ENCODE results near the gene SCAND1. TPM values are rescaled to one million over a fixed set of nuclear protein-coding genes. Genes with fewer than 3 reads are reported as not detected.

SCAND1 gene
- total RNA-seq, 1 experiment from 2014 or later = 59.6 TPM

GRCh38 chr20:35978041-35978513 is 23.8 kb upstream of the SCAND1 start:
- in situ Hi-C loops (cut with HindIII; ENCODE audit: low pct_unique_long_range_greater_than_20kb, low sequenced_read_pairs) = no loop called here
- Histone ChIP-seq H3K27me3 (ENCODE audit: control insufficient read depth, insufficient read depth, low read length) (no peaks in the 10 kb centered on the region), H3K36me3 (ENCODE audit: control insufficient read depth, insufficient read depth, low read length) (no peaks in the 10 kb centered on the region), H3K4me3 (ENCODE audit: low read depth in 2 of 2, low read length in 2 of 2) (no peak overlapping the region), H3K4me1 (ENCODE audit: control insufficient read depth, insufficient read depth, low read length) (no peaks in the 10 kb centered on the region), H3K9me3 (ENCODE audit: control insufficient read depth, insufficient read depth, low read depth, low read length) (no peaks in the 10 kb centered on the region), H3K27ac (ENCODE audit: low read length) (no peak overlapping the region)
- POLR2A ChIA-PET = no interaction called here
- TF ChIP-seq, protein P1, sequence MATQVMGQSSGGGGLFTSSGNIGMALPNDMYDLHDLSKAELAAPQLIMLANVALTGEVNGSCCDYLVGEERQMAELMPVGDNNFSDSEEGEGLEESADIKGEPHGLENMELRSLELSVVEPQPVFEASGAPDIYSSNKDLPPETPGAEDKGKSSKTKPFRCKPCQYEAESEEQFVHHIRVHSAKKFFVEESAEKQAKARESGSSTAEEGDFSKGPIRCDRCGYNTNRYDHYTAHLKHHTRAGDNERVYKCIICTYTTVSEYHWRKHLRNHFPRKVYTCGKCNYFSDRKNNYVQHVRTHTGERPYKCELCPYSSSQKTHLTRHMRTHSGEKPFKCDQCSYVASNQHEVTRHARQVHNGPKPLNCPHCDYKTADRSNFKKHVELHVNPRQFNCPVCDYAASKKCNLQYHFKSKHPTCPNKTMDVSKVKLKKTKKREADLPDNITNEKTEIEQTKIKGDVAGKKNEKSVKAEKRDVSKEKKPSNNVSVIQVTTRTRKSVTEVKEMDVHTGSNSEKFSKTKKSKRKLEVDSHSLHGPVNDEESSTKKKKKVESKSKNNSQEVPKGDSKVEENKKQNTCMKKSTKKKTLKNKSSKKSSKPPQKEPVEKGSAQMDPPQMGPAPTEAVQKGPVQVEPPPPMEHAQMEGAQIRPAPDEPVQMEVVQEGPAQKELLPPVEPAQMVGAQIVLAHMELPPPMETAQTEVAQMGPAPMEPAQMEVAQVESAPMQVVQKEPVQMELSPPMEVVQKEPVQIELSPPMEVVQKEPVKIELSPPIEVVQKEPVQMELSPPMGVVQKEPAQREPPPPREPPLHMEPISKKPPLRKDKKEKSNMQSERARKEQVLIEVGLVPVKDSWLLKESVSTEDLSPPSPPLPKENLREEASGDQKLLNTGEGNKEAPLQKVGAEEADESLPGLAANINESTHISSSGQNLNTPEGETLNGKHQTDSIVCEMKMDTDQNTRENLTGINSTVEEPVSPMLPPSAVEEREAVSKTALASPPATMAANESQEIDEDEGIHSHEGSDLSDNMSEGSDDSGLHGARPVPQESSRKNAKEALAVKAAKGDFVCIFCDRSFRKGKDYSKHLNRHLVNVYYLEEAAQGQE (IDR thresholded peaks at IDR 0.05; ENCODE audit: insufficient read depth in 1 of 2, low read depth in 2 of 2, low read length in 1 of 2) = no peak
- TF ChIP-seq TCF7L2 (IDR thresholded peaks at IDR 0.05; ENCODE audit: low read depth, low read length) (no peak), POLR2AphosphoS5 (IDR thresholded peaks at IDR 0.05; ENCODE audit: low read depth, low read length) (no peak), SIN3A (IDR thresholded peaks at IDR 0.05; ENCODE audit: borderline replicate concordance, insufficient read depth, low read depth, low read length) (no peak)
- TF ChIP-seq, protein P2, sequence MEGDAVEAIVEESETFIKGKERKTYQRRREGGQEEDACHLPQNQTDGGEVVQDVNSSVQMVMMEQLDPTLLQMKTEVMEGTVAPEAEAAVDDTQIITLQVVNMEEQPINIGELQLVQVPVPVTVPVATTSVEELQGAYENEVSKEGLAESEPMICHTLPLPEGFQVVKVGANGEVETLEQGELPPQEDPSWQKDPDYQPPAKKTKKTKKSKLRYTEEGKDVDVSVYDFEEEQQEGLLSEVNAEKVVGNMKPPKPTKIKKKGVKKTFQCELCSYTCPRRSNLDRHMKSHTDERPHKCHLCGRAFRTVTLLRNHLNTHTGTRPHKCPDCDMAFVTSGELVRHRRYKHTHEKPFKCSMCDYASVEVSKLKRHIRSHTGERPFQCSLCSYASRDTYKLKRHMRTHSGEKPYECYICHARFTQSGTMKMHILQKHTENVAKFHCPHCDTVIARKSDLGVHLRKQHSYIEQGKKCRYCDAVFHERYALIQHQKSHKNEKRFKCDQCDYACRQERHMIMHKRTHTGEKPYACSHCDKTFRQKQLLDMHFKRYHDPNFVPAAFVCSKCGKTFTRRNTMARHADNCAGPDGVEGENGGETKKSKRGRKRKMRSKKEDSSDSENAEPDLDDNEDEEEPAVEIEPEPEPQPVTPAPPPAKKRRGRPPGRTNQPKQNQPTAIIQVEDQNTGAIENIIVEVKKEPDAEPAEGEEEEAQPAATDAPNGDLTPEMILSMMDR (IDR thresholded peaks at IDR 0.05) = no peak
- no peak for DNase-seq (ENCODE audit: low read depth, low spot score)
- CTCF ChIA-PET = interaction anchor here (0.5 kb wide), 1 partner anchor 15 kb away, joined by 3 read pairs; no protein-coding TSS in a partner anchor
- ATAC-seq = no peak
- intact Hi-C loops (cut with micrococcal nuclease; ENCODE audit: unreplicated experiment) = no loop called here
- no TSS peak for BruUV-seq (replicated peaks)

DNA sequence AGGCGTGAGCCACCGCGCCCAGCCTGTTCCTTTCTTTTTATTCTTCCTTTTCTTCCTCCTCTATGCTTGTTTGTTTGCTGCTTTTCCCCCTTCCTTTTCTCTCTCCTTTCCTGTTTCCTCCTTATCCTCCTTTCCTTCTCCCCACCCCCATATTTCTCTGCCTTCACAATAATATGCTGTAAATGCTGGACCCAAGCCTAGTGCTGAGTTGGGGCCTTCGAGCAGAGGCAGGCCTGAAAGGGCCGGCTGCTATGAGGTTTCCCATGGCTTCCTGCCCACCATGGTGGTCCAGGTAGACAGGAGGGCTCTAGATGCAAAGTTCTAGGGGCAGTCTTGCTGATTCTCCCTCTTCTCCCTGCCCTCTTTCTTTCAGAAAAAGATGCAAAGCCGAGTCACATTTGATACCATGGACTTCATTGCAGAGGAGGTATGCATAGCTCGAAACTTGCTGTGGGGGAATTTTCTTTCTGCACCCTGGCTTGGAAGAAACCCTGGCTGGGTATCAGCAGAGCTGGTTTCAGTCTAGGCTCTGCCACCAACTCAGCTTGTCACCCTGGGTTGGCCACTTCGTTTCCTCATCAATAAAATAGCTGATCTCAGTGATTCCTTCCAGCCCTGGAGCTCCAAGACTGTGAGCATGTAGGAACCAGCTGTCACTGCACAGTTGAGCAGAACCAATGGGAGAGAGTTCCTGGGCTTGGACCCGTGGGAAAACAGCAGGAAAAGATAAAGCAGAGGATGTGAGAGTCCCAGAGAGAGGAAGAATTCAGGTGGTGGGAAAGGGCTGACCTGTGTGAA is 21.5 kb upstream of the SCAND1 start:
- ChIA-PET CTCF (no interaction called here), POLR2A (no interaction called here)
- ATAC-seq (no peak), DNase-seq (ENCODE audit: low read depth, low spot score) (no peak)
- Histone ChIP-seq H3K9me3 (ENCODE audit: control insufficient read depth, insufficient read depth, low read depth, low read length) (no peaks in the 10 kb centered on the region), H3K4me3 (ENCODE audit: low read depth in 2 of 2, low read length in 2 of 2) (no peak overlapping the region), H3K4me1 (ENCODE audit: control insufficient read depth, insufficient read depth, low read length) (no peaks in the 10 kb centered on the region), H3K27me3 (ENCODE audit: control insufficient read depth, insufficient read depth, low read length) (no peaks in the 10 kb centered on the region), H3K36me3 (ENCODE audit: control insufficient read depth, insufficient read depth, low read length) (no peaks in the 10 kb centered on the region), H3K27ac (ENCODE audit: low read length) (no peak overlapping the region)
- intact Hi-C loops (cut with micrococcal nuclease; ENCODE audit: unreplicated experiment) = no loop called here
- no peak for TF ChIP-seq SIN3A (IDR thresholded peaks at IDR 0.05; ENCODE audit: borderline replicate concordance, insufficient read depth, low read depth, low read length)
- in situ Hi-C loops (cut with HindIII; ENCODE audit: low pct_unique_long_range_greater_than_20kb, low sequenced_read_pairs) = no loop called here
- no TSS peak for BruUV-seq (replicated peaks)

DNA sequence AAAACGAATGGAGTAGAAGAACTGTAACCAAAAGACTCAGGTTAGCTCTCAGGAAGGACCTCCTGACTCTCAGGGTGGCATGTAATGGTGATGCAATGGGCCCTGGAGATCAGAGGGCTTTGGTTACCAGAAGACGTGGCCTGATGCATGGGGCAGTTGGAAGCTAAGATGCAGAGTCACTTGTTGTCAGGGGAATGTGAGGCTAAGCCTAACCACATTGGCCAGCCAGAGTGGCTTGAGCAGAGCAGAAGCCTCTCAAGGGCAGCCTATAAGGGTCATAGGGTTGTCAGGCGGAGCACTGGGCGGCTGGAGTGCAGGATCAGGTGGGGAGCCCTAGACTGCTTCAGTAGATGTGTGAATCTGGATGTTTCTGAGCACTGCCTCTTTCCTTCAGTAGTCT is 20.0 kb upstream of the SCAND1 start:
- H3K36me3 ChIP-seq (ENCODE audit: control insufficient read depth, insufficient read depth, low read length) = no peaks in the 10 kb centered on the region
- H3K9me3 ChIP-seq (ENCODE audit: control insufficient read depth, insufficient read depth, low read depth, low read length) = no peaks in the 10 kb centered on the region
- H3K27me3 ChIP-seq (ENCODE audit: control insufficient read depth, insufficient read depth, low read length) = no peaks in the 10 kb centered on the region
- BruUV-seq (replicated peaks) = no TSS peak
- H3K27ac ChIP-seq (ENCODE audit: low read length) = no peak overlapping the region
- TF ChIP-seq, protein P2 (IDR thresholded peaks at IDR 0.05) = no peak
- no peak for TF ChIP-seq POLR2AphosphoS5 (IDR thresholded peaks at IDR 0.05; ENCODE audit: low read depth, low read length)
- TF ChIP-seq, protein P1 (IDR thresholded peaks at IDR 0.05; ENCODE audit: insufficient read depth in 1 of 2, low read depth in 2 of 2, low read length in 1 of 2) = no peak
- no peak for TF ChIP-seq TCF7L2 (IDR thresholded peaks at IDR 0.05; ENCODE audit: low read depth, low read length)
- no peak for TF ChIP-seq SIN3A (IDR thresholded peaks at IDR 0.05; ENCODE audit: borderline replicate concordance, insufficient read depth, low read depth, low read length)
- ChIA-PET POLR2A (no interaction called here), CTCF (no interaction called here)
- intact Hi-C loops (cut with micrococcal nuclease; ENCODE audit: unreplicated experiment) (no loop called here), in situ Hi-C loops (cut with HindIII; ENCODE audit: low pct_unique_long_range_greater_than_20kb, low sequenced_read_pairs) (no loop called here)
- H3K4me3 ChIP-seq (ENCODE audit: low read depth in 2 of 2, low read length in 2 of 2) = no peak overlapping the region
- DNase-seq (ENCODE audit: low read depth, low spot score) (no peak), ATAC-seq (no peak)
- no peaks in the 10 kb centered on the region for H3K4me1 ChIP-seq (ENCODE audit: control insufficient read depth, insufficient read depth, low read length)
